ENCODE measurements around the gene IMPA2.

- no peak for TF ChIP-seq CTCF (IDR thresholded peaks at IDR 0.05)
- no peak for TF ChIP-seq POLR2AphosphoS5 (IDR thresholded peaks at IDR 0.05)
- no peak for TF ChIP-seq POLR2A (IDR thresholded peaks at IDR 0.05)
Observed at GRCh38 chr18:12041561-12041960, 60.3 kb downstream of the IMPA2 start.
